ENCODE measurements around the gene MYO1H.
A peak's percentile ranks its signal among the peaks of the same experiment; 100 is the strongest.

MYO1H gene, protein sequence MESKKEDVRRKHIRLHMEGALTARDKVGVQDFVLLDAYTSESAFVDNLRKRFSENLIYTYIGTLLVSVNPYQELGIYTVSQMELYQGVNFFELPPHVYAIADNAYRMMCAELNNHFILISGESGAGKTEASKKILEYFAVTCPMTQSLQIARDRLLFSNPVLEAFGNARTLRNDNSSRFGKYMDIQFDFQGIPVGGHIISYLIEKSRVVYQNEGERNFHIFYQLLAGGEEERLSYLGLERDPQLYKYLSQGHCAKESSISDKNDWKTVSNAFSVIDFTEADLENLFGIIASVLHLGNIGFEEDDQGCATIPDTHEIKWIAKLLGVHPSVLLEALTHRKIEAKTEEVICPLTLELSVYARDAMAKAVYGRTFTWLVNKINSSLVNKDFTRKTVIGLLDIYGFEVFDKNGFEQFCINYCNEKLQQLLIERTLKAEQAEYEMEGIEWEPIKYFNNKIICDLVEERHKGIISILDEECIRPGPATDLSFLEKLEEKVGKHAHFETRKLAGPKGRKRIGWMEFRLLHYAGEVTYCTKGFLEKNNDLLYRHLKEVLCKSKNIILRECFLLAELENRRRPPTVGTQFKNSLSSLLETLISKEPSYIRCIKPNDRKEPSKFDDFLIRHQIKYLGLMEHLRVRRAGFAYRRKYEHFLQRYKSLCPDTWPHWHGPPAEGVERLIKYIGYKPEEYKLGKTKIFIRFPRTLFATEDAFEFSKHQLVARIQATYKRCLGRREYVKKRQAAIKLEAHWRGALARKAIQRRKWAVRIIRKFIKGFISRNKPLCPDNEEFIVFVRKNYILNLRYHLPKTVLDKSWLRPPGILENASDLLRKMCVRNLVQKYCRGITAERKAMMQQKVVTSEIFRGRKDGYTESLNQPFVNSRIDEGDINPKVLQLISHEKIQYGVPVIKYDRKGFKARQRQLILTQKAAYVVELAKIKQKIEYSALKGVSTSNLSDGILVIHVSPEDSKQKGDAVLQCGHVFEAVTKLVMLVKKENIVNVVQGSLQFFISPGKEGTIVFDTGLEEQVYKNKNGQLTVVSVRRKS

DNA sequence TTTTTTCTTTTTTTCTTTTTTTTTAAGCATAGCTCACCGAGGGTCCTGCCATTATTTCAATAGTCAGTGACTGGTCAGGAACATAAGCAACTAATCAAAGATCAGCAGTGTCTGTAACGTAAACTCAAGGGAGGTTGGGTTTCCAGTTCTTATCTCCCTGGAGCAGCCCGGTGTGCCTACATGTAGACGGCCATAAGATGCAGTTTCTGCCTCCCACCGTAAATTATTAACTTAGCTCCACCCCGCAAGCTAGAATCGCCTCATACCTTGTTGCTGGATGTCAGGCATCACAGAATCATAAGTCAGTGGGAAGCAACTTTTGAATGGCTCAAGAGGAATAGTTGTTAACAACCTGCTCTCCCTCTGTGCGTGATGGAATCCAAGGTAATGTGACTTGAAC, at the start of gene MYO1H:
Gene MYO1H, plus strand, starts transcription at position 312 of the 400 bp plus-strand sequence. Its CDS starts 61 bp downstream, at position 373.
- Histone ChIP-seq H3K36me3 (ENCODE audit: control insufficient read depth in 2 of 2, insufficient read depth in 2 of 2, low read length in 2 of 2) (no peaks in the 10 kb centered on the region), H3K4me3 (ENCODE audit: low read length in 2 of 2) (no peak within 1 kb of the TSS), H3K9me3 (ENCODE audit: control insufficient read depth in 2 of 2, low read length in 2 of 2) (no peaks in the 10 kb centered on the region), H3K27me3 (ENCODE audit: control insufficient read depth in 2 of 2, insufficient read depth in 2 of 2, low read length in 2 of 2) (no peaks in the 10 kb centered on the region), H3K9ac (ENCODE audit: low read depth in 1 of 2, low read length in 2 of 2) (no peak within 1 kb of the TSS), H3K27ac (ENCODE audit: low read depth in 2 of 2, low read length in 2 of 2) (no peak within 1 kb of the TSS), H3K4me1 (ENCODE audit: control insufficient read depth in 2 of 2, insufficient read depth in 2 of 2, low read length in 2 of 2) (no peaks in the 10 kb centered on the region)

DNA sequence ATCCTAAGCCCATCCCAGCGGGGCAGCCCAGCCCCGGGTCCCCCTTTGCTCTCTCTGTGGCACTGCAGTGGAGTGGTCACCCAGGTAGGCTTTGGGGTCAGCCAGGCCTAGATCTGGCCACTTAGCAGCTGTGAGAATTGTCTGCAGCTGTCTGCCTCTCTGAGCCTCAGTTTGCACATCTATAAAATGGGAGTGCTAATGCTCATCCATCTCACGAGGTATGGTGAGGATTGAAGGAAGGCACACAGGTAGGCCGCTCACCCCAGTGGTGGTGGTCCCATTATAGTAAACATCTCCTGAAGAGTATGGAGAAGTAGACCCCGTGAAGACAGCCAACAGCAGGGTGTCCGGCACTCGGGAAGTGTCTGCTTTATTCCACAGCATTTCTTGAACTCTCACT, 47.9 kb upstream of the MYO1H start:
- H3K27ac ChIP-seq (ENCODE audit: low read depth in 2 of 2, low read length in 2 of 2): no peak overlapping the region
- no peak overlapping the region for H3K4me3 ChIP-seq (ENCODE audit: low read length in 2 of 2)
- H3K9ac ChIP-seq (ENCODE audit: low read depth in 1 of 2, low read length in 2 of 2): no peak overlapping the region

DNA sequence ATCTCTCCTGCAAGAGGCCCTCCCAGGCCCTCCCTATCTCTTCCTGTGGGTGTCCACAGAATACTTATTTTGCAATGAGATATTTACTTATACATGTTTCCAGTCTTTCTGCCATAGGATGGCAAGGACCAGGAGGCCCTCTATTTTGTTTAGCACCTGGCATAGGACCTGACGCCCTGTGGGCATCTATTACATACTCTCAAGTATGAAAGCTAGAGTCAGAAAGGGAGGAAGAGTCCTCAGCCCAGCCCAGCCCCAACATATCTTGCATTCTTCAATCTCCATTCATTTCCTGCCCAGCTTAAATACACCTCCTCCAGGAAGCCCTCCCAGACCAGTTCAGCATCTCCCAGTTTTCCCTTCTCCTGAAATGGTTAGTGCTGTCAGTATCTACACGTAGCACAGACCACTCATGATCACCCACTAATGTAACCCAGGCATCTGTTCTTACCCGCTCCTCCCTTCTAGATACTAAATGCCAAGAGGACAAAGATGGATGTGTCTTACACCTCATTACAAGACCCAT, 46.0 kb upstream of the MYO1H start:
- Histone ChIP-seq H3K4me1 (ENCODE audit: control insufficient read depth in 2 of 2, insufficient read depth in 2 of 2, low read length in 2 of 2) (no peaks in the 10 kb centered on the region), H3K27ac (ENCODE audit: low read depth in 2 of 2, low read length in 2 of 2) (no peak overlapping the region), H3K36me3 (ENCODE audit: control insufficient read depth in 2 of 2, insufficient read depth in 2 of 2, low read length in 2 of 2) (no peaks in the 10 kb centered on the region), H3K9ac (ENCODE audit: low read depth in 1 of 2, low read length in 2 of 2) (no peak overlapping the region), H3K9me3 (ENCODE audit: control insufficient read depth in 2 of 2, low read length in 2 of 2) (no peaks in the 10 kb centered on the region), H3K27me3 (ENCODE audit: control insufficient read depth in 2 of 2, insufficient read depth in 2 of 2, low read length in 2 of 2) (peaks cover 2 to 13% of the 10 kb centered on the region in 2 donors), H3K4me3 (ENCODE audit: low read length in 2 of 2) (no peak overlapping the region)

More for the DNA sequence above, 47.9 kb upstream of the MYO1H start:
- H3K27me3 ChIP-seq (ENCODE audit: control insufficient read depth in 2 of 2, insufficient read depth in 2 of 2, low read length in 2 of 2): peaks cover 2 to 6% of the 10 kb centered on the region in 2 donors
- no peaks in the 10 kb centered on the region for H3K9me3 ChIP-seq (ENCODE audit: control insufficient read depth in 2 of 2, low read length in 2 of 2)
- no peaks in the 10 kb centered on the region for H3K36me3 ChIP-seq (ENCODE audit: control insufficient read depth in 2 of 2, insufficient read depth in 2 of 2, low read length in 2 of 2)
- H3K4me1 ChIP-seq (ENCODE audit: control insufficient read depth in 2 of 2, insufficient read depth in 2 of 2, low read length in 2 of 2): no peaks in the 10 kb centered on the region

DNA sequence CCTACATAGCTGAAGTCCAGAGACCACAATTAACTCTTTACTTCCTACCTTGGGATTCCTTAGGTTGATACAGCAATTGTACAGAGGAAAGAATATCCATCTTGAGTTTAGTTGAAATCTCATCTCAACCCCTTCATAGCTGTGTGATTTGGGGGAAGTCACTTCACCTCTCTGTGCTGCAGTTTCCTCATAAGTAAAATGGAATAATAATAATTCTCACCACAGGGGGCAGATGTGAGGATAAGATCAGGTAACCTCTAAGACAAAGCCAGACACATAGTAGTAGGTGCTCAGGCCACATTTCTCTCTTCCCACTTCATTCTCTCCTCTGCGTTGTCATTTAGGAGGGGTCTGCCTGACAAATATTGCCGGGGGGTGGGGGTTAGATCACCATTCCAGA, 45.3 kb upstream of the MYO1H start:
- H3K27ac ChIP-seq (ENCODE audit: low read depth in 2 of 2, low read length in 2 of 2): no peak overlapping the region
- no peaks in the 10 kb centered on the region for H3K4me1 ChIP-seq (ENCODE audit: control insufficient read depth in 2 of 2, insufficient read depth in 2 of 2, low read length in 2 of 2)
- H3K9me3 ChIP-seq (ENCODE audit: control insufficient read depth in 2 of 2, low read length in 2 of 2): no peaks in the 10 kb centered on the region
- no peak overlapping the region for H3K4me3 ChIP-seq (ENCODE audit: low read length in 2 of 2)
- H3K27me3 ChIP-seq (ENCODE audit: control insufficient read depth in 2 of 2, insufficient read depth in 2 of 2, low read length in 2 of 2): peaks cover 3 to 17% of the 10 kb centered on the region in 2 donors
- H3K36me3 ChIP-seq (ENCODE audit: control insufficient read depth in 2 of 2, insufficient read depth in 2 of 2, low read length in 2 of 2): no peaks in the 10 kb centered on the region
- H3K9ac ChIP-seq (ENCODE audit: low read depth in 1 of 2, low read length in 2 of 2): no peak overlapping the region

DNA sequence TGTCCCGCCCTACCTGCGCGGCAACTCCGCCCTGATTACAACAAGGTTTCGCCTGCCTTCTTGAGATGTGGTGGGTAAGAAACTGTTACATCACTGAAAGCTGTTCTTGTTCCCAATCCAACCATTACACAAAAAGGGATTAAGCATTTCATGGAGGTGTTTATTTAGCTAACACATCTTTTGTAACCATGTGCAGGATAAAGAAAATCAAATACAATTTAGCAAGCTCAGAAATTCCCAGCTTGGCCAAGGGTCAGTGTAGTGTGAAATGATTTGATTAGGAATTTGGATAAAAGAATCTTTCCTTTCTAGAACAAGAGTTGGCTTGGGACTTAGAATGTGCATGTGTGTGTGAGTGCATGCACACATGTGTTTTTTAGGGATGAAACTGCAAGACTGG, 44.9 kb upstream of the MYO1H start:
- H3K36me3 ChIP-seq (ENCODE audit: control insufficient read depth in 2 of 2, insufficient read depth in 2 of 2, low read length in 2 of 2): no peaks in the 10 kb centered on the region
- H3K27me3 ChIP-seq (ENCODE audit: control insufficient read depth in 2 of 2, insufficient read depth in 2 of 2, low read length in 2 of 2): peaks cover 7 to 19% of the 10 kb centered on the region in 2 donors
- no peak overlapping the region for H3K27ac ChIP-seq (ENCODE audit: low read depth in 2 of 2, low read length in 2 of 2)
- H3K9me3 ChIP-seq (ENCODE audit: control insufficient read depth in 2 of 2, low read length in 2 of 2): no peaks in the 10 kb centered on the region
- H3K4me1 ChIP-seq (ENCODE audit: control insufficient read depth in 2 of 2, insufficient read depth in 2 of 2, low read length in 2 of 2): no peaks in the 10 kb centered on the region
- no peak overlapping the region for H3K4me3 ChIP-seq (ENCODE audit: low read length in 2 of 2)
- H3K9ac ChIP-seq (ENCODE audit: low read depth in 1 of 2, low read length in 2 of 2): no peak overlapping the region

DNA sequence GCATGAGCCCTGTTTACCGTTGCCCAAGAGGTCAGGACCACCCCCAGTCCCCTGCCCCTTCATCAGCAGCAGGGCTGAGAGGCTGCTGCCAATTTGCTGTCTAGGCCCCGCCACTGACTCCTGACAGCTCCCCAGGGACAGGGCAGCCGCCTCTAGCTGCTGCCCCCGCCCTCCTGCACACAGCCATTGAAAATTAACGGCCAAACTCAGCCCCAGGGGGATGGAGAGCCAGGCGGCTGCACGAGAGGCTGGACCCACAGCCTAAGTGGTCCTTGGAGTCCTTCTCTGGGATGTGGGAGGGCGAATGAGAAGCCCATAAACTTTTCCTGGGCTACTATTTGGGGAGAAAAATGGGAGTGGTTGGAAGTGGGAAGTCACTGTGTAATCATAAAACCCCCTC, 43.2 kb upstream of the MYO1H start:
- no peak overlapping the region for H3K27ac ChIP-seq (ENCODE audit: low read depth in 2 of 2, low read length in 2 of 2)
- H3K9me3 ChIP-seq (ENCODE audit: control insufficient read depth in 2 of 2, low read length in 2 of 2): no peaks in the 10 kb centered on the region
- H3K4me1 ChIP-seq (ENCODE audit: control insufficient read depth in 2 of 2, insufficient read depth in 2 of 2, low read length in 2 of 2): no peaks in the 10 kb centered on the region
- peaks cover 18 to 32% of the 10 kb centered on the region in 2 donors for H3K27me3 ChIP-seq (ENCODE audit: control insufficient read depth in 2 of 2, insufficient read depth in 2 of 2, low read length in 2 of 2)
- H3K36me3 ChIP-seq (ENCODE audit: control insufficient read depth in 2 of 2, insufficient read depth in 2 of 2, low read length in 2 of 2): no peaks in the 10 kb centered on the region
- no peak overlapping the region for H3K9ac ChIP-seq (ENCODE audit: low read depth in 1 of 2, low read length in 2 of 2)
- H3K4me3 ChIP-seq (ENCODE audit: low read length in 2 of 2): no peak overlapping the region

DNA sequence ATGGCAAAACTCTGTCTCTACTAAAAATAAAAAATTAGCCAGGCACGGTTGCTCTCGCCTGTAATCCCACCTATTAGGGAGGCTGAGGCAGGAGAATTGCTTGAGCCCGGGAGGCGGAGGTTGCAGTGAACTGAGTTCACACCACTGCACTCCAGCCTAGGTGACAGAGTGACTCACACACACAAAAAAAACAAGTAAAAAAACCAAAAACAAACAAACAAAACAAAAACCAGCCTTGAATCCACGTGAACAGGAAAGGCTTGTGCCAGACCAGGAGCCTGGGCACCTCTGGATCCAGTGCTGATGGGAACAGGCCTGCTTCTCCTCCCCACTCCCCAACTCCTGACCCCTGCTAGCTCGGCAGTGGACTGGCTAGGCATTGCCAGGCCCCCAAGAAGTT, 42.2 kb upstream of the MYO1H start:
- Histone ChIP-seq H3K4me3 (ENCODE audit: low read length in 2 of 2) (no peak overlapping the region), H3K9me3 (ENCODE audit: control insufficient read depth in 2 of 2, low read length in 2 of 2) (no peaks in the 10 kb centered on the region), H3K27me3 (ENCODE audit: control insufficient read depth in 2 of 2, insufficient read depth in 2 of 2, low read length in 2 of 2) (peaks cover 19 to 32% of the 10 kb centered on the region in 2 donors), H3K4me1 (ENCODE audit: control insufficient read depth in 2 of 2, insufficient read depth in 2 of 2, low read length in 2 of 2) (peaks cover 2 to 5% of the 10 kb centered on the region in 2 donors), H3K9ac (ENCODE audit: low read depth in 1 of 2, low read length in 2 of 2) (no peak overlapping the region), H3K27ac (ENCODE audit: low read depth in 2 of 2, low read length in 2 of 2) (no peak overlapping the region), H3K36me3 (ENCODE audit: control insufficient read depth in 2 of 2, insufficient read depth in 2 of 2, low read length in 2 of 2) (no peaks in the 10 kb centered on the region)

DNA sequence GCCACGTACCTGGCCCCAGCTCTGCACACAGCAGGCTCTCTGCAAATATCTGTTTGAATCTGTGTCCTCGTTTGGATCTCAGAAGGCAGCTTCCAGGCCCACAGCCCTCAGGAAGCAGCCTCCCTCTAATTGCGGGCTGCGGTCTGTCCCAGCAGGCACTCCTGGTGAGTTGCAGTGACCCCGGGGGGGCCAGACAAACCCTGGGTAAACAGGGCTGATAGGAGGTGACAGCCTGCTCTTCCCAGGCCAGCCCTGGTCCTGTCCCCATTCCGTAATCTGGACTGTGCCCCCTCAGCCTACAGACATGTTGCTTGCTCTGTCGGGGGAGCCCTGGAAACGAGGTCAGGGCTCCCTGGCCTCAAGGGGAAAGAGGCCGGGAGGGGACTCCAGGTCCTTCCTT, 40.6 kb upstream of the MYO1H start:
- Histone ChIP-seq H3K9ac (ENCODE audit: low read depth in 1 of 2, low read length in 2 of 2) (no peak overlapping the region), H3K9me3 (ENCODE audit: control insufficient read depth in 2 of 2, low read length in 2 of 2) (no peaks in the 10 kb centered on the region), H3K36me3 (ENCODE audit: control insufficient read depth in 2 of 2, insufficient read depth in 2 of 2, low read length in 2 of 2) (no peaks in the 10 kb centered on the region), H3K4me3 (ENCODE audit: low read length in 2 of 2) (no peak overlapping the region), H3K4me1 (ENCODE audit: control insufficient read depth in 2 of 2, insufficient read depth in 2 of 2, low read length in 2 of 2) (peaks cover 2 to 7% of the 10 kb centered on the region in 2 donors), H3K27ac (ENCODE audit: low read depth in 2 of 2, low read length in 2 of 2) (no peak overlapping the region), H3K27me3 (ENCODE audit: control insufficient read depth in 2 of 2, insufficient read depth in 2 of 2, low read length in 2 of 2) (peaks cover 22 to 31% of the 10 kb centered on the region in 2 donors)

DNA sequence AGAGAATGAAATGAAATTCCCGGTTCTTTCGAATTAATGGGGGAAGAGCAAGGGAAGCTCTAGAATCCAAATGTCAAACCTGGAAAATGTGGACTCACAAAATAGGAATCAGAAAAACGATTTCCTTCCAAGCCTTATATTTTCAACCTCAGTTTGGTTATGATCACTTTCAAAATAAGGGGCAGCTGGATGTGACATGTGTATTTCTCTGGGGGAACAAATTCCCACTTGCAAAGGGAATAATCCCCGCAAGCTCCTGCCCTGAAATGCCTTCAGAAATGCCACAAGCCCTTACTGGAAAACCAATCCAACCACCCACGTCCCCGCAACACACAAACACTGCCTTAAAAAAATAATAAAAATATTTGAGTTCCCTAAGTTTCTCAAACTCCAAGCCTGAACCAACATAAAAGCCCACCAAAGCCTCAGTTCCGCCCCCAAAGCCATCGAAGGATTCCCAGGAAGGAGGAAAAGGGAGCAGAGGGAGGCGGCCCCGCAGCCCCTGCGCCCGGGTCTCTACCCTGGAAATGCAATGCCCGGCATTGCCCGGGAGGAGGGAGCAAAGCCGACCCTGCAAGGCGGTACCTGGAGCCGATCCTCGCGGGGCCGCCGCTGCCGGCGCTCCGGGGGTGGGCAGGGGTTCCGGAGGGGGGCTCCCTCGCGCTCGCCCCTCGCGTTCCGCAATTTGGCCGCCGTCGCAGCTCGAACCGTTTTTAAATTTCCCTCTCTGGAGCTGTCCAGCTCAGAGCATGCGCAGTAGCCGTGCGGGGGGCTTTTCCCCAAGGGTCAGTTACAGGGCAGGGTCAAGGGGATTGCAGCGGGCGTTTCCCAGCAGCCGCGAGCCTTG, 38.9 kb upstream of the MYO1H start, which contains the start of gene FOXN4:
Gene FOXN4, minus strand, starts transcription at position 751 of the 847 bp plus-strand sequence. CDS start 963 bp downstream, outside the sequence.
- H3K9me3 ChIP-seq (ENCODE audit: control insufficient read depth in 2 of 2, low read length in 2 of 2): no peaks in the 10 kb centered on the region
- H3K4me1 ChIP-seq (ENCODE audit: control insufficient read depth in 2 of 2, insufficient read depth in 2 of 2, low read length in 2 of 2): peaks cover 2 to 7% of the 10 kb centered on the region in 2 donors
- H3K27ac ChIP-seq (ENCODE audit: low read depth in 2 of 2, low read length in 2 of 2): no peak within 1 kb of the TSS
- H3K4me3 ChIP-seq (ENCODE audit: low read length in 2 of 2): peak within 1 kb of the TSS; percentile 58 to 71
- H3K9ac ChIP-seq (ENCODE audit: low read depth in 1 of 2, low read length in 2 of 2): peak within 1 kb of the TSS in 1 of 2 donors; percentile 25
- H3K36me3 ChIP-seq (ENCODE audit: control insufficient read depth in 2 of 2, insufficient read depth in 2 of 2, low read length in 2 of 2): no peaks in the 10 kb centered on the region
- peaks cover 23 to 31% of the 10 kb centered on the region in 2 donors for H3K27me3 ChIP-seq (ENCODE audit: control insufficient read depth in 2 of 2, insufficient read depth in 2 of 2, low read length in 2 of 2)
